OCI-LY3 (cell line): ENCODE measurements around the gene PLEK.

Experiments
- EZH2phosphoT487 ChIP-seq: fragments of 200-600 bp; shearing (Covaris generic); IDR thresholded peaks from 2 replicates; pipeline ENCODE4 v1.6.1; 2018; ENCODE audit warnings: antibody characterized with exemption, mixed run types, low read depth
- TF ChIP-seq, protein P1 (sequence below): fragments of 200-600, 300-600 bp; sonication (generic); IDR thresholded peaks from 2 replicates; pipeline ENCODE4 v1.5.1; 2014; ENCODE audit warnings: antibody characterized with exemption, low read length, low read depth

GRCh38 chr2:68387408-68388350 lies 22.6 kb downstream of the PLEK start:
- TF ChIP-seq EZH2phosphoT487 = no peak
- TF ChIP-seq, protein P1, sequence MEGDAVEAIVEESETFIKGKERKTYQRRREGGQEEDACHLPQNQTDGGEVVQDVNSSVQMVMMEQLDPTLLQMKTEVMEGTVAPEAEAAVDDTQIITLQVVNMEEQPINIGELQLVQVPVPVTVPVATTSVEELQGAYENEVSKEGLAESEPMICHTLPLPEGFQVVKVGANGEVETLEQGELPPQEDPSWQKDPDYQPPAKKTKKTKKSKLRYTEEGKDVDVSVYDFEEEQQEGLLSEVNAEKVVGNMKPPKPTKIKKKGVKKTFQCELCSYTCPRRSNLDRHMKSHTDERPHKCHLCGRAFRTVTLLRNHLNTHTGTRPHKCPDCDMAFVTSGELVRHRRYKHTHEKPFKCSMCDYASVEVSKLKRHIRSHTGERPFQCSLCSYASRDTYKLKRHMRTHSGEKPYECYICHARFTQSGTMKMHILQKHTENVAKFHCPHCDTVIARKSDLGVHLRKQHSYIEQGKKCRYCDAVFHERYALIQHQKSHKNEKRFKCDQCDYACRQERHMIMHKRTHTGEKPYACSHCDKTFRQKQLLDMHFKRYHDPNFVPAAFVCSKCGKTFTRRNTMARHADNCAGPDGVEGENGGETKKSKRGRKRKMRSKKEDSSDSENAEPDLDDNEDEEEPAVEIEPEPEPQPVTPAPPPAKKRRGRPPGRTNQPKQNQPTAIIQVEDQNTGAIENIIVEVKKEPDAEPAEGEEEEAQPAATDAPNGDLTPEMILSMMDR = peak; percentile 19; the same call in 1 of the 2 replicates
